ENCODE data around the gene TARS2.

TARS2 gene

GRCh38 chr1:150498342-150498741 is 11.1 kb downstream of the TARS2 start:
- TF ChIP-seq CTCF (IDR thresholded peaks at IDR 0.05; ENCODE audit: low read depth, low read length) = no peak

GRCh38 chr1:150505431-150505830 is 18.2 kb downstream of the TARS2 start:
- TF ChIP-seq CTCF (IDR thresholded peaks at IDR 0.05; ENCODE audit: low read depth, low read length) = no peak
- no peak overlapping the region for H3K4me3 ChIP-seq (replicated peaks in 1 of 2; ENCODE audit: low read depth in 2 of 2, low read length in 2 of 2)
- DNase-seq (ENCODE audit: low read depth in 2 of 2) = no peak

More at GRCh38 chr1:150498342-150498741, 11.1 kb downstream of the TARS2 start:
- H3K4me3 ChIP-seq (replicated peaks in 1 of 2; ENCODE audit: low read depth in 2 of 2, low read length in 2 of 2) = no peak overlapping the region
- DNase-seq (ENCODE audit: low read depth in 2 of 2) = no peak

- peak; percentile 81 to 82 for DNase-seq (ENCODE audit: low read depth in 2 of 2)
- TF ChIP-seq CTCF (IDR thresholded peaks at IDR 0.05; ENCODE audit: low read depth, low read length) = no peak
- H3K4me3 ChIP-seq (replicated peaks in 1 of 2; ENCODE audit: low read depth in 2 of 2, low read length in 2 of 2) = peak within 1 kb of the TSS in 1 of 2 donors; percentile 56
These were observed 21.0 kb downstream of the TARS2 start, which contains the start of gene ECM1 for GRCh38 chr1:150507912-150508864. TSS of gene ECM1 (plus strand) at chr1:150508109. CDS start at chr1:150508210, 101 bp downstream.

- H3K4me3 ChIP-seq (replicated peaks in 1 of 2; ENCODE audit: low read depth in 2 of 2, low read length in 2 of 2) = peak overlapping the region in 1 of 2 donors; percentile 56
- TF ChIP-seq CTCF (IDR thresholded peaks at IDR 0.05; ENCODE audit: low read depth, low read length) = no peak
- DNase-seq (ENCODE audit: low read depth in 2 of 2) = no peak
These were observed 21.8 kb downstream of the TARS2 start for GRCh38 chr1:150508982-150509381.

- TF ChIP-seq CTCF (IDR thresholded peaks at IDR 0.05; ENCODE audit: low read depth, low read length) = no peak
- DNase-seq (ENCODE audit: low read depth in 2 of 2) = no peak
- no peak overlapping the region for H3K4me3 ChIP-seq (replicated peaks in 1 of 2; ENCODE audit: low read depth in 2 of 2, low read length in 2 of 2)
These were observed 24.3 kb downstream of the TARS2 start for GRCh38 chr1:150511551-150511950.

GRCh38 chr1:150511985-150512660 is 24.9 kb downstream of the TARS2 start:
- no peak for TF ChIP-seq CTCF (IDR thresholded peaks at IDR 0.05; ENCODE audit: low read depth, low read length)
- H3K4me3 ChIP-seq (replicated peaks in 1 of 2; ENCODE audit: low read depth in 2 of 2, low read length in 2 of 2) = no peak overlapping the region
- DNase-seq (ENCODE audit: low read depth in 2 of 2) = no peak
